RWPE1 (cell line): Measurements from ENCODE around the gene TUBB3.

Experiments used
- CTCF ChIA-PET: fragments of 350-600 bp; sonication (Branson Sonifier 250); formaldehyde crosslinking; extraction: SDS; loops from one replicate; lab custom pipeline; 2021; lab: Yijun Ruan, JAX
- POLR2A ChIA-PET: fragments of 400-600 bp; formaldehyde crosslinking; extraction: SDS; loops from one replicate; lab custom pipeline; 2020; ENCODE audit warnings: antibody characterized with exemption; ENCODE audit not compliant: low non-redundant PET; lab: Yijun Ruan, JAX
- DNase-seq: peaks from one replicate; pipeline ENCODE4 v3.0.0; 2012; ENCODE audit warnings: low spot score
- H3K27ac ChIP-seq: fragments of 450-650 bp; 2 replicates; pipeline ENCODE4 v1.5.1; 2017
- CTCF ChIP-seq: fragments of 450-650 bp; conservative IDR thresholded peaks from 2 replicates; pipeline ENCODE4 v1.5.1; 2017; ENCODE audit warnings: low read depth, mild to moderate bottlenecking

The TUBB3 gene

GRCh38 chr16:89900885-89901284 is 22.3 kb upstream of the TUBB3 start:
- DNase-seq = no peak
- ChIA-PET POLR2A (no interaction called here), CTCF (no interaction called here)
- no peak for TF ChIP-seq CTCF
- H3K27ac ChIP-seq = no peak overlapping the region; the same call in 1 of the 2 replicates

- no peak for DNase-seq
- ChIA-PET CTCF (no interaction called here), POLR2A (no interaction called here)
- H3K27ac ChIP-seq = peak overlapping the region; percentile 23; the same call in 1 of the 2 replicates
- TF ChIP-seq CTCF = no peak
These were observed 20.2 kb upstream of the TUBB3 start for GRCh38 chr16:89902980-89903379.

GRCh38 chr16:89903908-89904515 is 19.1 kb upstream of the TUBB3 start:
- peak overlapping the region; percentile 36 for H3K27ac ChIP-seq
- POLR2A ChIA-PET = no interaction called here
- no peak for DNase-seq
- no peak for TF ChIP-seq CTCF
- CTCF ChIA-PET = interaction anchor here (0.6 kb wide), 2 partner anchors 15 to 18 kb away, joined by 5 to 7 read pairs; no protein-coding TSS in a partner anchor

GRCh38 chr16:89904606-89905510 is 18.3 kb upstream of the TUBB3 start:
- no peak for TF ChIP-seq CTCF
- ChIA-PET CTCF (interaction anchor here (0.6 kb wide), 1 partner anchor 17 kb away, joined by 5 read pairs; no protein-coding TSS in a partner anchor), POLR2A (no interaction called here)
- DNase-seq = peak; percentile 68
- peak overlapping the region; percentile 36 for H3K27ac ChIP-seq

- ChIA-PET CTCF (interaction anchor here (1.2 kb wide), 1 partner anchor 12 kb away, joined by 4 read pairs; no protein-coding TSS in a partner anchor), POLR2A (no interaction called here)
- no peak for TF ChIP-seq CTCF
These were observed 17.5 kb upstream of the TUBB3 start for GRCh38 chr16:89905511-89906139.

More at GRCh38 chr16:89905511-89906139, 17.5 kb upstream of the TUBB3 start:
- no peak for DNase-seq
- H3K27ac ChIP-seq = peak overlapping the region; percentile 36
